Cardiac septum (tissue), 1 donor: ENCODE data around the gene STARD13. TPM values are rescaled to one million over a fixed set of nuclear protein-coding genes. Genes with fewer than 3 reads are reported as not detected.

ENCODE experiments used
- DNase-seq: peaks from one replicate; pipeline ENCODE4 v3.0.0-alpha.2; 2020; ENCODE audit warnings: low spot score
- intact Hi-C: fragments of 100-400 bp; cut with DNase I; formaldehyde crosslinking; loops from one replicate; pipeline ENCODE4 v1.14.0; 2022
- long read RNA-seq: library from polyadenylated mRNA; unstranded; transcript quantifications from one replicate; pipeline ENCODE4 v2.0.0, GENCODE V29; 2021
- total RNA-seq: library from RNA; stranded (reverse); fragmentation: NEBNext Ultra II Directional; extraction: Animal tissue kit (Norgen Biotek cat#: 25700); gene quantifications from one replicate; pipeline ENCODE4 v1.2.1, GENCODE V29; 2021
- donor health status: DM: no; HTN: no; CAD: no.

STARD13 gene
- total RNA-seq: 26.9 TPM
- long read RNA-seq, full-length matches to known transcripts: 8 of 29 reads
- long read RNA-seq, partial matches to known transcripts: 7 of 29 reads
- long read RNA-seq, other reads (novel, unspliced or antisense): 14 of 29 reads

GRCh38 chr13:33285420-33286124 lies at the start of gene STARD13:
Gene STARD13 (minus strand): TSS chr13:33285755. CDS start chr13:33285638, 117 bp downstream.
- intact Hi-C loops: loop anchor here (1.0 to 2.0 kb wide), 2 partner anchors 57 to 257 kb away; no protein-coding TSS in a partner anchor
- DNase-seq: peak; percentile 96

GRCh38 chr13:33334831-33335230 lies 49.3 kb upstream of the STARD13 start:
- DNase-seq: no peak
- intact Hi-C loops: loop anchor here (5.0 kb wide), 1 partner anchor 397 kb away; no protein-coding TSS in a partner anchor

- no peak for DNase-seq
- intact Hi-C loops: no loop called here
Measured at GRCh38 chr13:33331962-33332361, 46.4 kb upstream of the STARD13 start.

GRCh38 chr13:33330483-33330882 lies 44.9 kb upstream of the STARD13 start:
- intact Hi-C loops: no loop called here
- DNase-seq: no peak

GRCh38 chr13:33328701-33329100 lies 43.1 kb upstream of the STARD13 start:
- intact Hi-C loops: no loop called here
- no peak for DNase-seq

GRCh38 chr13:33326723-33327122 lies 41.2 kb upstream of the STARD13 start:
- intact Hi-C loops: no loop called here
- DNase-seq: no peak

- no peak for DNase-seq
- intact Hi-C loops: no loop called here
Measured at GRCh38 chr13:33326246-33326645, 40.7 kb upstream of the STARD13 start.

- intact Hi-C loops: no loop called here
- no peak for DNase-seq
Measured at GRCh38 chr13:33323801-33324510, 38.4 kb upstream of the STARD13 start.

- intact Hi-C loops: no loop called here
- no peak for DNase-seq
Measured at GRCh38 chr13:33322965-33323668, 37.6 kb upstream of the STARD13 start.

- intact Hi-C loops: no loop called here
Measured at GRCh38 chr13:33322543-33322809, 36.9 kb upstream of the STARD13 start.

GRCh38 chr13:33321686-33322542 lies 36.4 kb upstream of the STARD13 start:
- DNase-seq: no peak
- intact Hi-C loops: no loop called here

More at GRCh38 chr13:33322543-33322809, 36.9 kb upstream of the STARD13 start:
- no peak for DNase-seq

- intact Hi-C loops: no loop called here
- no peak for DNase-seq
Measured at GRCh38 chr13:33319859-33320258, 34.3 kb upstream of the STARD13 start.

- no peak for DNase-seq
- intact Hi-C loops: no loop called here
Measured at GRCh38 chr13:33318744-33319143, 33.2 kb upstream of the STARD13 start.

GRCh38 chr13:33318037-33318436 lies 32.5 kb upstream of the STARD13 start:
- no peak for DNase-seq
- intact Hi-C loops: no loop called here

GRCh38 chr13:33316890-33317289 lies 31.3 kb upstream of the STARD13 start:
- DNase-seq: no peak
- intact Hi-C loops: no loop called here

GRCh38 chr13:33313504-33313903 lies 27.9 kb upstream of the STARD13 start:
- intact Hi-C loops: no loop called here
- no peak for DNase-seq

GRCh38 chr13:33312861-33313212 lies 27.3 kb upstream of the STARD13 start:
- DNase-seq: no peak
- intact Hi-C loops: no loop called here

- DNase-seq: no peak
- intact Hi-C loops: no loop called here
Measured at GRCh38 chr13:33312150-33312860, 26.8 kb upstream of the STARD13 start.

GRCh38 chr13:33311040-33311439 lies 25.5 kb upstream of the STARD13 start:
- intact Hi-C loops: no loop called here
- no peak for DNase-seq
